Transverse colon (tissue), 3 donors: ENCODE results near the gene DAAM1.

Experiments
- EP300 ChIP-seq: sonication (generic); formaldehyde crosslinking; IDR thresholded peaks from one replicate; pipeline ENCODE4 v1.6.1; 2017; ENCODE audit warnings: antibody characterized with exemption, low read depth
- POLR2A ChIP-seq: fragments of 450-650 bp; IDR thresholded peaks from one replicate; pipeline ENCODE4 v1.6.1; 2016; ENCODE audit warnings: antibody characterized with exemption, mild to moderate bottlenecking, moderate library complexity
- TF ChIP-seq, protein P1 (sequence below), 5 experiments: fragments of 200-600 bp in 3 of 5; fragments of 450-650 bp in 2 of 5; sonication (generic) in 3 of 5; IDR thresholded peaks; 1 replicate in 2 of 5; 2 replicates in 3 of 5; pipeline ENCODE4 v1.5.1; 2016 to 2017; ENCODE audit warnings: antibody characterized with exemption in 5 of 5, inconsistent platforms in 3 of 5, mild to moderate bottlenecking in 2 of 5, moderate library complexity in 1 of 5

DNA sequence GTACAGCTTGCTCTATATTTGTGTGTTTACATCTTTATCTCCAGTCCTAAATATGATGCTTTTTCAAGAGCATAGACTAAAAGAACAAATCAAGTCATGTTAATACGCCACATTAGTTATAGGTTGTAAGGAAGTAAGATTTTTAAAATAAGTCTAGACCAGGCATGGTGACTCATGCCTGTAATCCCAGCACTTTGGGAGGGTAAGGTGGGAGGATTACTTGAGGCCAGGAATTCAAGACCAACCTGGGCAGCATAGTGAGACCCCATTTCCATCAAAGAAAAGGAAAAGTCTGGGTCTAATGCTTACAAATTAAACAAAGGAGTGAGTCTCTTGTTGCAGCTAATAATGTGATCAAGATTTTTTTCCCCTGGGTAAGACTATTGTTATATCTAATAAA is 157.9 kb downstream of the DAAM1 start:
- TF ChIP-seq, protein P1, sequence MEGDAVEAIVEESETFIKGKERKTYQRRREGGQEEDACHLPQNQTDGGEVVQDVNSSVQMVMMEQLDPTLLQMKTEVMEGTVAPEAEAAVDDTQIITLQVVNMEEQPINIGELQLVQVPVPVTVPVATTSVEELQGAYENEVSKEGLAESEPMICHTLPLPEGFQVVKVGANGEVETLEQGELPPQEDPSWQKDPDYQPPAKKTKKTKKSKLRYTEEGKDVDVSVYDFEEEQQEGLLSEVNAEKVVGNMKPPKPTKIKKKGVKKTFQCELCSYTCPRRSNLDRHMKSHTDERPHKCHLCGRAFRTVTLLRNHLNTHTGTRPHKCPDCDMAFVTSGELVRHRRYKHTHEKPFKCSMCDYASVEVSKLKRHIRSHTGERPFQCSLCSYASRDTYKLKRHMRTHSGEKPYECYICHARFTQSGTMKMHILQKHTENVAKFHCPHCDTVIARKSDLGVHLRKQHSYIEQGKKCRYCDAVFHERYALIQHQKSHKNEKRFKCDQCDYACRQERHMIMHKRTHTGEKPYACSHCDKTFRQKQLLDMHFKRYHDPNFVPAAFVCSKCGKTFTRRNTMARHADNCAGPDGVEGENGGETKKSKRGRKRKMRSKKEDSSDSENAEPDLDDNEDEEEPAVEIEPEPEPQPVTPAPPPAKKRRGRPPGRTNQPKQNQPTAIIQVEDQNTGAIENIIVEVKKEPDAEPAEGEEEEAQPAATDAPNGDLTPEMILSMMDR (IDR thresholded peaks at IDR 0.05), result no peak
- no peak for TF ChIP-seq POLR2A
- TF ChIP-seq EP300, result no peak
